DOHH2 (cell line): Measurements from ENCODE around the gene OXCT1.
"Not testable (repeated sequence)": the region's sequence is repeated elsewhere in the genome, so short reads cannot be mapped to it uniquely, and the experiment has no call there.

Experiments
- EZH2phosphoT487 ChIP-seq: fragments of 200-600 bp; sonication (generic); IDR thresholded peaks from 2 replicates; pipeline ENCODE4 v1.6.1; 2017; ENCODE audit warnings: borderline replicate concordance, mild to moderate bottlenecking, antibody characterized with exemption, low read length, moderate library complexity, mixed read lengths
- TF ChIP-seq, protein P1 (sequence below): fragments of 200-600 bp; sonication (generic); IDR thresholded peaks from one replicate; pipeline ENCODE4 v1.5.1; 2014; ENCODE audit warnings: antibody characterized with exemption, mild to moderate bottlenecking, low read depth, low read length; ENCODE audit not compliant: poor library complexity, severe bottlenecking

DNA sequence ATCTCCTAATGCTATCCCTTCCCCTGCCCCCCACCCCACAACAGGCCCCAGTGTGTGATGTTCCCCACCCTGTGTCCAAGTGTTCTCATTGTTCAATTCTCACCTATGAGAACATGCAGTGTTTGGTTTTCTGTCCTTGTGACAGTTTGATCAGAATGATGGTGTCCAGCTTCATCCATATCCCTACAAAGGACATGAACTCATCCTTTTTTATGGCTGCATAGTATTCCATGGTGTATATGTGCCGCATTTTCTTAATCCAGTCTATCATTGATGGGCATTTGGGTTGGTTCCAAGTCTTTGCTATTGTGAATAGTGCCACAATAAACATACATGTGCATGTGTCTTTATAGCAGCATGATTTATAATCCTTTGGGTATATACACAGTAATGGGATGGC is 127.6 kb downstream of the OXCT1 start:
- TF ChIP-seq, protein P1, sequence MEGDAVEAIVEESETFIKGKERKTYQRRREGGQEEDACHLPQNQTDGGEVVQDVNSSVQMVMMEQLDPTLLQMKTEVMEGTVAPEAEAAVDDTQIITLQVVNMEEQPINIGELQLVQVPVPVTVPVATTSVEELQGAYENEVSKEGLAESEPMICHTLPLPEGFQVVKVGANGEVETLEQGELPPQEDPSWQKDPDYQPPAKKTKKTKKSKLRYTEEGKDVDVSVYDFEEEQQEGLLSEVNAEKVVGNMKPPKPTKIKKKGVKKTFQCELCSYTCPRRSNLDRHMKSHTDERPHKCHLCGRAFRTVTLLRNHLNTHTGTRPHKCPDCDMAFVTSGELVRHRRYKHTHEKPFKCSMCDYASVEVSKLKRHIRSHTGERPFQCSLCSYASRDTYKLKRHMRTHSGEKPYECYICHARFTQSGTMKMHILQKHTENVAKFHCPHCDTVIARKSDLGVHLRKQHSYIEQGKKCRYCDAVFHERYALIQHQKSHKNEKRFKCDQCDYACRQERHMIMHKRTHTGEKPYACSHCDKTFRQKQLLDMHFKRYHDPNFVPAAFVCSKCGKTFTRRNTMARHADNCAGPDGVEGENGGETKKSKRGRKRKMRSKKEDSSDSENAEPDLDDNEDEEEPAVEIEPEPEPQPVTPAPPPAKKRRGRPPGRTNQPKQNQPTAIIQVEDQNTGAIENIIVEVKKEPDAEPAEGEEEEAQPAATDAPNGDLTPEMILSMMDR, result not testable (repeated sequence)
- TF ChIP-seq EZH2phosphoT487, result not testable (repeated sequence)
